B cell (primary cell): Measurements from ENCODE around the gene TF.

Source experiments
- EZH2 ChIP-seq: IDR thresholded peaks from 2 replicates; pipeline ENCODE4 v1.6.1; 2012; ENCODE audit warnings: borderline replicate concordance, low read depth, mild to moderate bottlenecking, moderate library complexity, low read length; ENCODE audit not compliant: insufficient read depth, poor library complexity, severe bottlenecking
- TF ChIP-seq, protein P1 (sequence below): fragments of 200-600 bp; IDR thresholded peaks from one replicate; pipeline ENCODE4 v1.8.0; 2022; ENCODE audit warnings: antibody characterized with exemption, mild to moderate bottlenecking

DNA sequence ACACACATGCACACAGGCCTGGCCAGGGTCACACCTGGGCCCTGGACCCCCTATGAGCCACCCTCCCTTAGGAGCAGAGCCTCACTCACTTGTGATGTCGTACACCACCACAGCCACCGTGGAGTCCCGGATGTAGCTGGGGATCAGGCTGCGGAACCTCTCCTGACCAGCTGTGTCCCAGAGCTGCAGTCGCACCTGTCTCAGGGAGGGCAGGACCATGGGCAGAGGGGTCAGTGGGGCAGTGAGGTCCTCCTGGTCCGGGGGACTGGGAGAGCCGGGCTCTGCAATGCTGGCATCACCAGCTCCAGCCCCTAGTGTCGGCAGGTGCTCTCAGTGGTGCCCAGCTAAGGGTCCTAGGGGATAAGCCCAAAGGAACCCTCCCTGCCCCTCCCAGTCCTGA, 95.0 kb downstream of the TF start:
- no peak for TF ChIP-seq EZH2
- TF ChIP-seq, protein P1, sequence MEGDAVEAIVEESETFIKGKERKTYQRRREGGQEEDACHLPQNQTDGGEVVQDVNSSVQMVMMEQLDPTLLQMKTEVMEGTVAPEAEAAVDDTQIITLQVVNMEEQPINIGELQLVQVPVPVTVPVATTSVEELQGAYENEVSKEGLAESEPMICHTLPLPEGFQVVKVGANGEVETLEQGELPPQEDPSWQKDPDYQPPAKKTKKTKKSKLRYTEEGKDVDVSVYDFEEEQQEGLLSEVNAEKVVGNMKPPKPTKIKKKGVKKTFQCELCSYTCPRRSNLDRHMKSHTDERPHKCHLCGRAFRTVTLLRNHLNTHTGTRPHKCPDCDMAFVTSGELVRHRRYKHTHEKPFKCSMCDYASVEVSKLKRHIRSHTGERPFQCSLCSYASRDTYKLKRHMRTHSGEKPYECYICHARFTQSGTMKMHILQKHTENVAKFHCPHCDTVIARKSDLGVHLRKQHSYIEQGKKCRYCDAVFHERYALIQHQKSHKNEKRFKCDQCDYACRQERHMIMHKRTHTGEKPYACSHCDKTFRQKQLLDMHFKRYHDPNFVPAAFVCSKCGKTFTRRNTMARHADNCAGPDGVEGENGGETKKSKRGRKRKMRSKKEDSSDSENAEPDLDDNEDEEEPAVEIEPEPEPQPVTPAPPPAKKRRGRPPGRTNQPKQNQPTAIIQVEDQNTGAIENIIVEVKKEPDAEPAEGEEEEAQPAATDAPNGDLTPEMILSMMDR = no peak
